ENCODE measurements around the gene KCNK16.

Gene KCNK16

DNA sequence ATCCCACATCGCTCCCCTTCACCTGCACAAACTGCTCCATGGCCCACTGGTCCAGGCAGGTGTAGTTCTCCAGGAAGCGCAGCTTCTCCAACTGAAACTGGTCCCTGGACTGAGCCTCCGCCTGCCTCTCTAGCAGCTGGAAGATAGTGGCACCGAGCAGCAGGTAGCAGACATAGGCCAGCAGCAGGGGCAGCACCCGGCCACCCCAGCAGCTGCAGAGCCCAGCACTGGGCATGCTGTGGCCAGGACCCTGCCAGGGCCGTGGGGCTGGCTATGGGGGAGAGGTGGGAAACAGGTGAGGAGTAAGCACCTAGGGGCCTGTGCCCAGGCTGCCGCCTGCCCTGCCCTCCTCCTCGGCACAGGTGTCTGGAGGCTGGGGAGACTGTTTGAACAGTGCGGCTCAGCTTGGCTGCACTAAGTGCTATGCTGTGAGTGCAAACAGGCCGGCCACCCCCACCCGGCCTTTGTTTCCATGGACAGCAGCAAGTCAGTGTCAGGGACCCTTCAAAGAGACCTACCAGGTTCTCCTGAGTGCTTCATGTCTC is at the start of gene KCNK16:
Gene KCNK16 (minus strand): TSS at position 397 of the 545 bp plus-strand sequence. CDS start 162 bp downstream, at position 235.
- no CpG with 5 or more reads among the region's 11 CpGs for WGBS (ENCODE audit: insufficient coverage, insufficient read length)

DNA sequence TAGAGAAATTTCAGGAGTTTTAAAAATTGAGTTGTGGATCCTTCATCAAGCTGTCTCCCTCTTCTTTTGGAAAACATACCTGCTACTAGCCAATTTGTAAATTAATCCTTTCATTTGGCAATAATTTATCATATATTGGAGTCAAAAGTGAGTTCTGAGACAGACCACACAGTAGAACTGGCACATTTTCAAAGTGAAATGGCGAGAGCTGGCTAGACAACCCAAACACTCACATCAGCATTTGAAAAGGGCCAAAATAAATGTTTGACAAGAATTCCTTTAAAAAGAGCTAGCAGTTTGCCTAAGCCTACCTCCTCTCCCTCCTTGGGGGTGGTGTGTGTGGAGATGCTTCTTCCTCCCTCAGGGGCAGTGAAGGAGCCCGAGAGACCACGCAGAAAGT is 47.9 kb upstream of the KCNK16 start:
- Histone ChIP-seq H3K9me3 (ENCODE audit: control insufficient read depth, insufficient read depth, low read length) (no peaks in the 10 kb centered on the region), H3K27me3 (ENCODE audit: control insufficient read depth, insufficient read depth, low read length) (no peaks in the 10 kb centered on the region), H3K4me1 (ENCODE audit: control insufficient read depth, insufficient read depth, low read length) (0 out of 2 replicates have a peak, but pooled peaks cover 1% of the 10 kb centered on the region), H3K4me3 (ENCODE audit: low read length) (no peak overlapping the region), H3K36me3 (ENCODE audit: control insufficient read depth, insufficient read depth, low read length) (no peaks in the 10 kb centered on the region), H3K27ac (ENCODE audit: low read length) (no peak overlapping the region)
- no peak for DNase-seq (ENCODE audit: low read depth, low spot score)
- no CpG with 5 or more reads among the region's 3 CpGs for WGBS (ENCODE audit: insufficient coverage, insufficient read length)

More for the DNA sequence above, at the start of gene KCNK16:
- no peak for DNase-seq (ENCODE audit: low read depth, low spot score)
- no peak within 1 kb of the TSS for H3K4me3 ChIP-seq (ENCODE audit: low read length)
- no peaks in the 10 kb centered on the region for H3K36me3 ChIP-seq (ENCODE audit: control insufficient read depth, insufficient read depth, low read length)
- H3K4me1 ChIP-seq (ENCODE audit: control insufficient read depth, insufficient read depth, low read length): no peaks in the 10 kb centered on the region
- no peaks in the 10 kb centered on the region for H3K27me3 ChIP-seq (ENCODE audit: control insufficient read depth, insufficient read depth, low read length)
- H3K9me3 ChIP-seq (ENCODE audit: control insufficient read depth, insufficient read depth, low read length): no peaks in the 10 kb centered on the region
- no peak within 1 kb of the TSS for H3K27ac ChIP-seq (ENCODE audit: low read length)

DNA sequence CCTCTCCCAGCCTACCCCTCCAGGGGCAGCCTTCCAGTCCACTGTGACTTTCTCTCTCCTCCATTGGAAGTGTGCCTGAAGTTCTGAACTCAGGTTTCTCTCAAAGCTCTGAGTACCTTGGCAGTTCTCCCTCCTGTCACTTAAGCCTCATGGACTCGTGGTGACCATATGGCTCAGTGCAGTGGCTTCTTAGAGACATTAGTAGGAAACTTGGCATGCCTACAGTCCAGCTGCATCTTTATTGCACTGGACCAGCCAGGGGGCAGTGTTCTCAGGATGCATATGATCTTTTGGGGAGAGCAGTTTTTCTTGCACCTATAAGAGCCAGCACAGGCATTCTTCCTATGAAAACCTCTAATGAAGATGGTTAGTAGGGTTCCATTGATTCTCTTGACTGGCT is 47.5 kb upstream of the KCNK16 start:
- Histone ChIP-seq H3K27me3 (ENCODE audit: control insufficient read depth, insufficient read depth, low read length) (no peaks in the 10 kb centered on the region), H3K4me1 (ENCODE audit: control insufficient read depth, insufficient read depth, low read length) (0 out of 2 replicates have a peak, but pooled peaks cover 1% of the 10 kb centered on the region), H3K27ac (ENCODE audit: low read length) (no peak overlapping the region), H3K36me3 (ENCODE audit: control insufficient read depth, insufficient read depth, low read length) (no peaks in the 10 kb centered on the region), H3K4me3 (ENCODE audit: low read length) (no peak overlapping the region), H3K9me3 (ENCODE audit: control insufficient read depth, insufficient read depth, low read length) (no peaks in the 10 kb centered on the region)
- DNase-seq (ENCODE audit: low read depth, low spot score): no peak
- WGBS (ENCODE audit: insufficient coverage, insufficient read length): no CpG with 5 or more reads among the region's 1 CpG

DNA sequence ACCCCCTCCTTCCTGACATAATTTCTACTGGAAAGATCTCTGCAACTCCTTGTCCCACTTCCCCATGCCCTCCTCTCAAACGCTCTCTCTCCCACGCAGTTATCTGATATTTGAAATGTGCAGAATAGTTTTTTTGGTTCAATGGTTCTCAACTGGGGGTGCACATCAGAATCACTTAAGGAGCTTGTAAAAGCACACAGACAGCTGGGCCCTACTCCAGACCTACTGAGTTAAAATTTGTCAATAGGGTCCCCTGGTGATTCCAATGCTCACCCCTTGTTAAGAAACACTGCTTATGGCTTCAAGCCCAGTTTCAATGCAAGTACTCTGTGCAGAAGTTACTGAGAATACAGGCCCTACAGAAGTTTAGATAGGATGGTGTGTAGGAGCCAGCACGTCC is 45.2 kb upstream of the KCNK16 start:
- H3K36me3 ChIP-seq (ENCODE audit: control insufficient read depth, insufficient read depth, low read length): no peaks in the 10 kb centered on the region
- H3K27me3 ChIP-seq (ENCODE audit: control insufficient read depth, insufficient read depth, low read length): no peaks in the 10 kb centered on the region
- no peak overlapping the region for H3K27ac ChIP-seq (ENCODE audit: low read length)
- H3K4me1 ChIP-seq (ENCODE audit: control insufficient read depth, insufficient read depth, low read length): 0 out of 2 replicates have a peak, but pooled peaks cover 1% of the 10 kb centered on the region
- H3K9me3 ChIP-seq (ENCODE audit: control insufficient read depth, insufficient read depth, low read length): no peaks in the 10 kb centered on the region
- no CpG with 5 or more reads among the region's 3 CpGs for WGBS (ENCODE audit: insufficient coverage, insufficient read length)
- no peak for DNase-seq (ENCODE audit: low read depth, low spot score)
- no peak overlapping the region for H3K4me3 ChIP-seq (ENCODE audit: low read length)

DNA sequence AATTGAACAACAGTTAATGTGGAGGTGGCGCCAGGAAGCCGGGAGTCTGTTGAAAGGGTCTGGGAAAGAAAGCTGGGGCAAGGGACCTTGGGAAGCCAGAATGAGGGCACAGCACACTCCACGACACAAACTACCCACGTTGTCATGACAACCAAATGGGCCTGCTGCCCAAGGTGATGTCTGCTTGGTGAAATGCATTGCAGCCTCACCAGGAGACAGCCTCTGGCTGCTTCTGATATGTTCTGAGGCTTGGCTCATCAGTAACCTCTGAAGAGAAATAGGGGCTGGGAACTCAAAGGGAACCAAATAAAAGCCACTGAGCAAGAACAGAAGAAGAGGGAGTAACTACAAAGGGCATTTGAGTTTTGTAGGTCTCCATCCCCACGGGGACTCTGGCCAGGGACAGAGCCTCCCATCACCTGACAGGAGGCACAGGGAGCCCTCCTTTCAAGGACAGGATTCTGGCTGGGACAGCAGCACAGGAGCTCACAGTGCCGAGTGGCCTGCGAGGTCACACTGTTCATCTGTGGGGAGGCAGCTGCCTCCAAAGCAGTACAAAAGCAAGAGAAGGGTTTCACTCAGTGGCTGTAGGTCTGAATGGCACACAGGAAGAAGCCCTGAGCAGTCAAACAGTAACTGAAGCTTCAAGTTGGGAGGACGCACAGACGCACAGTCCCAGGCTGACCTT is 44.6 kb upstream of the KCNK16 start:
- Histone ChIP-seq H3K4me3 (ENCODE audit: low read length) (no peak overlapping the region), H3K4me1 (ENCODE audit: control insufficient read depth, insufficient read depth, low read length) (peaks cover 3% of the 10 kb centered on the region), H3K27me3 (ENCODE audit: control insufficient read depth, insufficient read depth, low read length) (no peaks in the 10 kb centered on the region), H3K36me3 (ENCODE audit: control insufficient read depth, insufficient read depth, low read length) (no peaks in the 10 kb centered on the region), H3K27ac (ENCODE audit: low read length) (no peak overlapping the region), H3K9me3 (ENCODE audit: control insufficient read depth, insufficient read depth, low read length) (no peaks in the 10 kb centered on the region)
- DNase-seq (ENCODE audit: low read depth, low spot score): no peak
- WGBS (ENCODE audit: insufficient coverage, insufficient read length): no CpG with 5 or more reads among the region's 9 CpGs

DNA sequence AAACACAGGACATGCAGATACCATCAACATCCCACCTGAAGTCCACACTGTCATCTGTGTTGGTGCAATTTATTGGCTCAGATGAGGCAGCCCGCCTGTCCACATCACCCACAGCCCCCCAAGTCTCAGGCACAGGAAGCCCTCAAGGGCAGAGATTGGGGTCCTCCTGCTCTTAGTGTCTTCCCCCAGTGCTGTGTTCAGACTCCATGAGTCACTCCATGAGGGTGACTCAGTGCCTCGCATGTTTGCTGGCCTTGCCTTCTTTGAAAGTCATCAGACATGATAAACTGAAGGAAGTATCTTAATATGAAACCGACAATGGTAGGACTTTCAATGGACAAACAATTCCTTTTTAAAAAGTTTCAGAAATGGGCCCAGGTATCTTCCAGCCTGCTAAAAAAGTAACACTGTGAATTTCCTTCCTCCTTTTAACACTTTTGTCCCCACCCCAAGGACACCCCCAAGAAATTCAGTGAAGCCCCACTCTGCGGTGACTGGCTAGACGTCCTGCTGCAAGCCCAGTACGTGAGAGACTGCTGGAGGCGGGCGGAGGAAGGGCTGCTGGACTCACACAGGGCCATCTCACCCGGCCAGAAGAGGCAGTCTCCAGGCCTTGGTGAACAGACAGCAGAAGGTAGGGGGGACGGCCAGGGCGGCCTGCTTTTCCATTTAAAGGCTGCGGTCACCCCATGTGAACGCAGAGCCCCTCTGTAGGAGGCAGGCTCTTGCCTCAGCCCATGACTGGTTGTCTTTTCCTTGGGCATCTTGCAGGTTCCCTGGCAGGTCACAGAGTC is 43.0 kb upstream of the KCNK16 start:
- Histone ChIP-seq H3K4me3 (ENCODE audit: low read length) (no peak overlapping the region), H3K27ac (ENCODE audit: low read length) (no peak overlapping the region), H3K9me3 (ENCODE audit: control insufficient read depth, insufficient read depth, low read length) (no peaks in the 10 kb centered on the region), H3K4me1 (ENCODE audit: control insufficient read depth, insufficient read depth, low read length) (peaks cover 2% of the 10 kb centered on the region), H3K27me3 (ENCODE audit: control insufficient read depth, insufficient read depth, low read length) (no peaks in the 10 kb centered on the region), H3K36me3 (ENCODE audit: control insufficient read depth, insufficient read depth, low read length) (no peaks in the 10 kb centered on the region)
- WGBS (ENCODE audit: insufficient coverage, insufficient read length): no CpG with 5 or more reads among the region's 13 CpGs
- no peak for DNase-seq (ENCODE audit: low read depth, low spot score)

DNA sequence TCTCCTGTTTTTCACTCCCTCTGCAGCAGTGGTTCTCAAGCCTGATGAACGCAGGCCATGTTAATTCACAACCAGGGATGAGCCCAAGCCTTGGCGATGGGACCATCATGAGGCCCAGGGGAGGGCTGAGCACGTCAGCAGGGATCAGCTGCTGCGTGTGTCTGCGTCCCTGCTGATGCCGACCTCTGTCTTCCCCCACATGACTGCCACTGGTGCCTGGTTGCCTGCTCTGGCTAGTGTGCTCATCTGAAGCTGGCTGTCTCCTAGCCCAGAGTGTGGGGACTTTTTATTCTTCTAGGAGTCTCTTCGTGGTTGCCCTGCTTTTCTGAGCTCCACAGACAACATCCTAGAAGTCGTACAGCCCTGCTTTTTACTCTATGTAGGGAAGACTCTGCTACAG is 40.8 kb upstream of the KCNK16 start:
- no CpG with 5 or more reads among the region's 8 CpGs for WGBS (ENCODE audit: insufficient coverage, insufficient read length)
- Histone ChIP-seq H3K9me3 (ENCODE audit: control insufficient read depth, insufficient read depth, low read length) (no peaks in the 10 kb centered on the region), H3K27me3 (ENCODE audit: control insufficient read depth, insufficient read depth, low read length) (no peaks in the 10 kb centered on the region), H3K4me3 (ENCODE audit: low read length) (no peak overlapping the region), H3K36me3 (ENCODE audit: control insufficient read depth, insufficient read depth, low read length) (no peaks in the 10 kb centered on the region), H3K4me1 (ENCODE audit: control insufficient read depth, insufficient read depth, low read length) (peaks cover 2% of the 10 kb centered on the region), H3K27ac (ENCODE audit: low read length) (no peak overlapping the region)
- no peak for DNase-seq (ENCODE audit: low read depth, low spot score)

DNA sequence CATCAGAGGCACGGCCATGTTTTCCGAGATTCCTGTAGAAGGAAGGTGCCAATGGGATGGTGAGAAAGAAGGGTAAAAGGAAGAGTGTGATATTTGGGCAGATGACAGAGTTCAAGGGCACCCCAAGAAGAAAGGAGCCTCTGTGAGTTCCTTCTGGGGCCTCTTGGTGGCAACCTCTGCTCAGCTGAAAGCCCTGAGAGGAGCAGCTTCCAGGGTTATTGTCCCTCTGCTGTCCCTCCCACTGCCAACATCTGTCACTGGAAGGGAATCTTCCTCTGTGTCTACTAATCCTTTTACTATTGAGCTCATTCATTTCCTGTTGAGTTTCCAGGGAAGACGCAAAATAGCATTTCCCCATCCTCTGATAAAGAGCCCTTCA is 40.0 kb upstream of the KCNK16 start:
- no peak overlapping the region for H3K27ac ChIP-seq (ENCODE audit: low read length)
- H3K4me3 ChIP-seq (ENCODE audit: low read length): no peak overlapping the region
- H3K4me1 ChIP-seq (ENCODE audit: control insufficient read depth, insufficient read depth, low read length): peaks cover 2% of the 10 kb centered on the region
- no CpG with 5 or more reads among the region's 3 CpGs for WGBS (ENCODE audit: insufficient coverage, insufficient read length)
- no peaks in the 10 kb centered on the region for H3K9me3 ChIP-seq (ENCODE audit: control insufficient read depth, insufficient read depth, low read length)
- no peak for DNase-seq (ENCODE audit: low read depth, low spot score)
- H3K27me3 ChIP-seq (ENCODE audit: control insufficient read depth, insufficient read depth, low read length): no peaks in the 10 kb centered on the region
- no peaks in the 10 kb centered on the region for H3K36me3 ChIP-seq (ENCODE audit: control insufficient read depth, insufficient read depth, low read length)

DNA sequence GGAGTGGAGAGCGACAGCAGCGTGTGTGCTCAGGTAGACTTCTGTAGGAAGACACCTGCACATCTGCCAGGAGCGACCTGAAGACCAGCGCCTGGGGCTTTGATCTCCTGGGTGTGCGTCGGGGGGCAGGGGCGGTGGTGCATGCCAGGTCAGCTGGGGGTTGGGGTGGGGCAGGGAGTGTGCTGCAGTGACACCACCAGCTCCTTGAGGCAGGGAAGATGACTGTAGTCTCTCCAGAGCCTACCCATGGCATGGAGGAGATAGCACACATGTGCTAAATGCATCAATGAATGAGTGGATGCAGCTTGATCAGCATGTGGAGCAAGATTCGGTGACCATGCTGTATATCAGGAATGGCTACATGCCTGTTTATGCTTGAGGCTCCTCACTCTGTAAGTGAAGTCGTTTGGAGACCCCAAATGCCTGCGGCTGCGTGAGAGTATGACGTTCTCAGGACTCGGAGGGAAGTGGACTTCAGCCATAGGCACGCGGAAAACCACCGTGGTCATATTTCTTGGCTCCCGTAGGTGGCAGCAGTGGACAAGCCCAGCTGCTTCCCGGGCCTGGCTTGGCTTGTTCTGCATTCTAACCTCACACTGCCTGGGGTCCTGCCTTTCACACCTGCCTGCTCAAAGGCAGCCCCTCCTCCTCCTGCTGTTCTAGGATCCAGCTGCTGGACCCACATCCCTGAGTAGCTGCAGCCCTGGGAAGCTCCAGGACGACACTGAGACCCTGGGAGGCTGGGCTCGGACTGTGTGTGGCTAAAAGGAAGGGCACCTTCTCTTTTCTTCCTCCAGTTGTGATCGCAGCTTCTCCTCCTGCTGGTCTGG is 39.4 kb upstream of the KCNK16 start:
- H3K27ac ChIP-seq (ENCODE audit: low read length): no peak overlapping the region
- no peaks in the 10 kb centered on the region for H3K27me3 ChIP-seq (ENCODE audit: control insufficient read depth, insufficient read depth, low read length)
- DNase-seq (ENCODE audit: low read depth, low spot score): peak; percentile 83
- H3K4me1 ChIP-seq (ENCODE audit: control insufficient read depth, insufficient read depth, low read length): peaks cover 2% of the 10 kb centered on the region
- H3K4me3 ChIP-seq (ENCODE audit: low read length): no peak overlapping the region
- H3K9me3 ChIP-seq (ENCODE audit: control insufficient read depth, insufficient read depth, low read length): no peaks in the 10 kb centered on the region
- no CpG with 5 or more reads among the region's 21 CpGs for WGBS (ENCODE audit: insufficient coverage, insufficient read length)
- no peaks in the 10 kb centered on the region for H3K36me3 ChIP-seq (ENCODE audit: control insufficient read depth, insufficient read depth, low read length)

DNA sequence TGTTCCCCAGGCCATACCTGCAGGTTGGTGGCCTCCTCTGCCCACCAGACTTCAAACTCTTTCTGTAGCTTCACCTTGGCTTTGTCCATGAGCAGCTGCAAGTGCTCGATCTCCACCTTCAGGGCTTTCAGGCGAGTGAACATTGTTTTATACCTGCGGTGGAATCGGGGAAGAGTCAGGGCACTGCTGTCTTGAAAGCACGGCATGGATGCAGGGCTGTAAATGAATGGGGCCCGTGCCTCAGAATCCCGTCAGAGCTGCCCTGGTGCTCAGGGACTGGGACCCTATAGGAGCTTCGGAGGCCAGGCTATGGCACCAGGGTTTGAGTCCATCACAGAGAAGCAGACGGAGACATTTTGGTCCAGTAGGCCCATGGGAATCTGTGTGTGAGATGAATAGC is 37.9 kb upstream of the KCNK16 start:
- Histone ChIP-seq H3K36me3 (ENCODE audit: control insufficient read depth, insufficient read depth, low read length) (no peaks in the 10 kb centered on the region), H3K27ac (ENCODE audit: low read length) (no peak overlapping the region), H3K4me3 (ENCODE audit: low read length) (no peak overlapping the region), H3K9me3 (ENCODE audit: control insufficient read depth, insufficient read depth, low read length) (no peaks in the 10 kb centered on the region), H3K27me3 (ENCODE audit: control insufficient read depth, insufficient read depth, low read length) (no peaks in the 10 kb centered on the region), H3K4me1 (ENCODE audit: control insufficient read depth, insufficient read depth, low read length) (peaks cover 2% of the 10 kb centered on the region)
- DNase-seq (ENCODE audit: low read depth, low spot score): no peak
- no CpG with 5 or more reads among the region's 9 CpGs for WGBS (ENCODE audit: insufficient coverage, insufficient read length)

Measured in iPS DF 6.9 (cell line).